GM23338 (cell line): ENCODE results near the gene PLEKHH3. TPM values are rescaled to one million over a fixed set of nuclear protein-coding genes. Genes with fewer than 3 reads are reported as not detected.

Experiments
- ATAC-seq: fragments of 200-7000 bp; cut with Tn5 transposase; 3 replicates; pipeline ENCODE4 v1.9.1; 2020
- DNase-seq: peaks from one replicate; pipeline ENCODE4 v3.0.0-alpha.2; 2015; ENCODE audit warnings: low spot score
- H2AFZ ChIP-seq: fragments of 200-600 bp; sonication (generic); 2 replicates; pipeline ENCODE4 v1.8.0; 2016; ENCODE audit warnings: antibody characterized with exemption, mild to moderate bottlenecking, moderate library complexity
- H3F3A ChIP-seq: fragments of 200-600 bp; sonication (generic); replicated peaks from 2 replicates; pipeline ENCODE4 v1.8.0; 2017; ENCODE audit warnings: antibody characterized with exemption, mixed run types, low read depth
- H3K27ac ChIP-seq: fragments of 200-600 bp; sonication (generic); 2 replicates; pipeline ENCODE4 v1.6.1; 2016; ENCODE audit warnings: low read depth
- H3K27me3 ChIP-seq: fragments of 200-600 bp; sonication (generic); 2 replicates; pipeline ENCODE4 v1.8.0; 2016; ENCODE audit warnings: mild to moderate bottlenecking, mixed run types, moderate library complexity; ENCODE audit not compliant: insufficient read depth
- H3K36me3 ChIP-seq: fragments of 200-600 bp; sonication (generic); 2 replicates; pipeline ENCODE4 v1.8.0; 2016; ENCODE audit warnings: mild to moderate bottlenecking; ENCODE audit not compliant: insufficient read depth
- H3K4me1 ChIP-seq: fragments of 200-600 bp; sonication (generic); 2 replicates; pipeline ENCODE4 v1.8.0; 2016; ENCODE audit warnings: mild to moderate bottlenecking, moderate library complexity; ENCODE audit not compliant: insufficient read depth
- H3K4me2 ChIP-seq: fragments of 200-600 bp; sonication (generic); 2 replicates; pipeline ENCODE4 v1.7.1; 2017; ENCODE audit warnings: mixed run types
- H3K4me3 ChIP-seq: fragments of 200-600 bp; sonication (generic); 2 replicates; pipeline ENCODE4 v1.6.1; 2016; ENCODE audit warnings: mixed run types
- H3K79me2 ChIP-seq: fragments of 200-600 bp; sonication (generic); replicated peaks from 2 replicates; pipeline ENCODE4 v1.8.0; 2017; ENCODE audit warnings: mild to moderate bottlenecking; ENCODE audit not compliant: insufficient read depth
- H3K9me2 ChIP-seq: fragments of 200-600 bp; sonication (generic); 2 replicates; pipeline ENCODE4 v1.8.0; 2017; ENCODE audit not compliant: insufficient read depth
- H4K20me1 ChIP-seq: fragments of 200-600 bp; sonication (generic); replicated peaks from 2 replicates; pipeline ENCODE4 v1.8.0; 2017; ENCODE audit warnings: mild to moderate bottlenecking; ENCODE audit not compliant: insufficient read depth
- H3K27ac Mint-ChIP-seq: 2 replicates; pipeline ENCODE4 v1.8.0; 2020; ENCODE audit warnings: inconsistent platforms, mild to moderate bottlenecking, moderate library complexity, mixed read lengths
- H3K27me3 Mint-ChIP-seq: 3 replicates; pipeline ENCODE4 v1.8.0; 2022; ENCODE audit warnings: low read depth, mild to moderate bottlenecking, moderate library complexity, mixed read lengths, inconsistent platforms; ENCODE audit not compliant: insufficient read depth, poor library complexity
- H3K36me3 Mint-ChIP-seq: 3 replicates; pipeline ENCODE4 v1.8.0; 2021; ENCODE audit warnings: low read depth, mild to moderate bottlenecking, inconsistent platforms, moderate library complexity, mixed read lengths
- H3K4me1 Mint-ChIP-seq: 3 replicates; pipeline ENCODE4 v1.8.0; 2020; ENCODE audit warnings: mild to moderate bottlenecking, inconsistent platforms, mixed read lengths
- H3K4me3 Mint-ChIP-seq: 3 replicates; pipeline ENCODE4 v1.8.0; 2021; ENCODE audit warnings: moderate library complexity, mild to moderate bottlenecking, inconsistent platforms, mixed read lengths
- H3K9me3 Mint-ChIP-seq: 3 replicates; pipeline ENCODE4 v1.8.0; 2020; ENCODE audit warnings: moderate library complexity, mild to moderate bottlenecking, inconsistent platforms, mixed read lengths
- CREB1 ChIP-seq: fragments of 250-450 bp; sonication (Bioruptor Pico); IDR thresholded peaks from 2 replicates; pipeline ENCODE4 v1.5.0; 2020; ENCODE audit warnings: low read depth, mild to moderate bottlenecking, moderate library complexity
- EZH2 ChIP-seq: fragments of 200-600 bp; sonication (generic); IDR thresholded peaks from one replicate; pipeline ENCODE4 v1.8.0; 2017; ENCODE audit warnings: antibody characterized with exemption, mild to moderate bottlenecking, low read depth; ENCODE audit not compliant: unreplicated experiment
- JUNB ChIP-seq: IDR thresholded peaks from one replicate; pipeline ENCODE4 v1.6.1; 2016; ENCODE audit warnings: antibody characterized with exemption; ENCODE audit not compliant: unreplicated experiment
- NANOG ChIP-seq: IDR thresholded peaks from 2 replicates; pipeline ENCODE4 v1.6.1; 2016; ENCODE audit warnings: antibody characterized with exemption, borderline replicate concordance
- ZNF114 ChIP-seq: fragments of 250-450 bp; sonication (Bioruptor Pico); IDR thresholded peaks from 2 replicates; pipeline ENCODE4 v1.5.0; 2020; ENCODE audit warnings: mild to moderate bottlenecking, moderate library complexity
- ZNF331 ChIP-seq: fragments of 250-450 bp; sonication (Bioruptor Pico); IDR thresholded peaks from 2 replicates; pipeline ENCODE4 v1.5.0; 2020; ENCODE audit warnings: low read depth, mild to moderate bottlenecking, moderate library complexity
- polyA plus RNA-seq: library from polyadenylated mRNA; unstranded; fragments of >200 nt; fragmentation: Nextera tagmentation; extraction: Ambion mirVana; gene quantifications from 2 replicates; pipeline ENCODE4 v1.2.1, GENCODE V29; 2016
- total RNA-seq: library from RNA; depleted of rRNA; stranded (reverse); fragments of >200 nt; shearing (Covaris generic); gene quantifications from 2 replicates; pipeline ENCODE4 v1.2.3, GENCODE V29; 2014
- TF ChIP-seq, protein P1 (sequence below), 2 experiments: fragments of 200-600 bp in 1 of 2; sonication (generic) in 1 of 2; conservative IDR thresholded peaks; 2 replicates each; pipeline versions ENCODE4 v1.5.1 to v1.6.1; 2016 to 2017; ENCODE audit warnings: antibody characterized with exemption in 2 of 2, low read depth in 2 of 2, mild to moderate bottlenecking in 2 of 2, moderate library complexity in 1 of 2
- TF ChIP-seq, protein P2 (sequence below): IDR thresholded peaks from one replicate; pipeline ENCODE4 v1.6.1; 2018; ENCODE audit warnings: antibody characterized with exemption; ENCODE audit not compliant: unreplicated experiment
- TF ChIP-seq, protein P3 (sequence below): IDR thresholded peaks from 2 replicates; pipeline ENCODE4 v1.6.1; 2016; ENCODE audit warnings: antibody characterized with exemption

Gene PLEKHH3
- total and polyA plus RNA-seq, 2 experiments from 2014 or later = 10.9 to 24.2 TPM

DNA sequence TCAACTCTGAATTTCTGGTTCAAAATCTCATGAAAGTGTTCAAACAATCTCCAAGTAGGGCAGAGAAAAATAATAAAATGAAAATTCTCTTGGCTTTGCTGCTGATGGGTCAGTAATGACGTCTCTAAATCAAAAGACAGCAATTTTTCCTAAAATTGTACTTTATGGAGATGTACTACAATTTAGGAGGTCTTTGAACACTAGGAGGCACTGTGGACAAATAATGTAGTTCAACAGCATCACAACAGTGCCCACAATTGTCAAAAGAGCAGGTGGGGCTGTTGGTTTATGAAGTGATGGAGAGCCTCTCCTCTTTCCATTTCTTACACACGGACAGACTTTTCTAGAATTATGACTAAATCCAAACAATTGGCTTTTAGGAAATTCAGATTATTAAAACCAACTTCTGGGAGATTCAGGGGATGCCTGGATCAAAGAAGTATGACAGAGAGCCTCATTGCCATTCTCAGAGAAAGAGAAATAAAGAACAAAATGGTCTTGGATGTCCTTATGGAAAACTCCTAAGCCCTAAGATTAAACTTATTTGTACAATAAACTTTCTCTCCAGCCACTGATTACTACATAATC, 44.3 kb upstream of the PLEKHH3 start:
- no peak overlapping the region for H2AFZ ChIP-seq
- no peaks in the 10 kb centered on the region for H3K79me2 ChIP-seq
- peak; percentile 87 for DNase-seq
- 0 out of 2 replicates have a peak, but pooled peaks cover 6% of the 10 kb centered on the region for H4K20me1 ChIP-seq
- Mint-ChIP-seq H3K4me3 (no peak overlapping the region), H3K27me3 (no peaks in the 10 kb centered on the region), H3K4me1 (no peaks in the 10 kb centered on the region), H3K27ac (no peak overlapping the region), H3K9me3 (no peaks in the 10 kb centered on the region), H3K36me3 (peaks cover 46% of the 10 kb centered on the region)
- no peak overlapping the region for H3K27ac ChIP-seq
- TF ChIP-seq, protein P1, sequence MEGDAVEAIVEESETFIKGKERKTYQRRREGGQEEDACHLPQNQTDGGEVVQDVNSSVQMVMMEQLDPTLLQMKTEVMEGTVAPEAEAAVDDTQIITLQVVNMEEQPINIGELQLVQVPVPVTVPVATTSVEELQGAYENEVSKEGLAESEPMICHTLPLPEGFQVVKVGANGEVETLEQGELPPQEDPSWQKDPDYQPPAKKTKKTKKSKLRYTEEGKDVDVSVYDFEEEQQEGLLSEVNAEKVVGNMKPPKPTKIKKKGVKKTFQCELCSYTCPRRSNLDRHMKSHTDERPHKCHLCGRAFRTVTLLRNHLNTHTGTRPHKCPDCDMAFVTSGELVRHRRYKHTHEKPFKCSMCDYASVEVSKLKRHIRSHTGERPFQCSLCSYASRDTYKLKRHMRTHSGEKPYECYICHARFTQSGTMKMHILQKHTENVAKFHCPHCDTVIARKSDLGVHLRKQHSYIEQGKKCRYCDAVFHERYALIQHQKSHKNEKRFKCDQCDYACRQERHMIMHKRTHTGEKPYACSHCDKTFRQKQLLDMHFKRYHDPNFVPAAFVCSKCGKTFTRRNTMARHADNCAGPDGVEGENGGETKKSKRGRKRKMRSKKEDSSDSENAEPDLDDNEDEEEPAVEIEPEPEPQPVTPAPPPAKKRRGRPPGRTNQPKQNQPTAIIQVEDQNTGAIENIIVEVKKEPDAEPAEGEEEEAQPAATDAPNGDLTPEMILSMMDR (conservative IDR thresholded peaks at IDR 0.05; ENCODE audit: low read depth in 2 of 2) = peak; percentile 74 to 84
- TF ChIP-seq, protein P2, sequence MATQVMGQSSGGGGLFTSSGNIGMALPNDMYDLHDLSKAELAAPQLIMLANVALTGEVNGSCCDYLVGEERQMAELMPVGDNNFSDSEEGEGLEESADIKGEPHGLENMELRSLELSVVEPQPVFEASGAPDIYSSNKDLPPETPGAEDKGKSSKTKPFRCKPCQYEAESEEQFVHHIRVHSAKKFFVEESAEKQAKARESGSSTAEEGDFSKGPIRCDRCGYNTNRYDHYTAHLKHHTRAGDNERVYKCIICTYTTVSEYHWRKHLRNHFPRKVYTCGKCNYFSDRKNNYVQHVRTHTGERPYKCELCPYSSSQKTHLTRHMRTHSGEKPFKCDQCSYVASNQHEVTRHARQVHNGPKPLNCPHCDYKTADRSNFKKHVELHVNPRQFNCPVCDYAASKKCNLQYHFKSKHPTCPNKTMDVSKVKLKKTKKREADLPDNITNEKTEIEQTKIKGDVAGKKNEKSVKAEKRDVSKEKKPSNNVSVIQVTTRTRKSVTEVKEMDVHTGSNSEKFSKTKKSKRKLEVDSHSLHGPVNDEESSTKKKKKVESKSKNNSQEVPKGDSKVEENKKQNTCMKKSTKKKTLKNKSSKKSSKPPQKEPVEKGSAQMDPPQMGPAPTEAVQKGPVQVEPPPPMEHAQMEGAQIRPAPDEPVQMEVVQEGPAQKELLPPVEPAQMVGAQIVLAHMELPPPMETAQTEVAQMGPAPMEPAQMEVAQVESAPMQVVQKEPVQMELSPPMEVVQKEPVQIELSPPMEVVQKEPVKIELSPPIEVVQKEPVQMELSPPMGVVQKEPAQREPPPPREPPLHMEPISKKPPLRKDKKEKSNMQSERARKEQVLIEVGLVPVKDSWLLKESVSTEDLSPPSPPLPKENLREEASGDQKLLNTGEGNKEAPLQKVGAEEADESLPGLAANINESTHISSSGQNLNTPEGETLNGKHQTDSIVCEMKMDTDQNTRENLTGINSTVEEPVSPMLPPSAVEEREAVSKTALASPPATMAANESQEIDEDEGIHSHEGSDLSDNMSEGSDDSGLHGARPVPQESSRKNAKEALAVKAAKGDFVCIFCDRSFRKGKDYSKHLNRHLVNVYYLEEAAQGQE = no peak
- no peak overlapping the region for H3K4me3 ChIP-seq
- H3K4me1 ChIP-seq = no peaks in the 10 kb centered on the region
- no peaks in the 10 kb centered on the region for H3K9me2 ChIP-seq
- peaks cover 13% of the 10 kb centered on the region for H3K36me3 ChIP-seq
- H3K27me3 ChIP-seq = no peaks in the 10 kb centered on the region
- H3F3A ChIP-seq = no peaks in the 10 kb centered on the region
- no peak overlapping the region for H3K4me2 ChIP-seq
- ATAC-seq = peak; percentile 76

DNA sequence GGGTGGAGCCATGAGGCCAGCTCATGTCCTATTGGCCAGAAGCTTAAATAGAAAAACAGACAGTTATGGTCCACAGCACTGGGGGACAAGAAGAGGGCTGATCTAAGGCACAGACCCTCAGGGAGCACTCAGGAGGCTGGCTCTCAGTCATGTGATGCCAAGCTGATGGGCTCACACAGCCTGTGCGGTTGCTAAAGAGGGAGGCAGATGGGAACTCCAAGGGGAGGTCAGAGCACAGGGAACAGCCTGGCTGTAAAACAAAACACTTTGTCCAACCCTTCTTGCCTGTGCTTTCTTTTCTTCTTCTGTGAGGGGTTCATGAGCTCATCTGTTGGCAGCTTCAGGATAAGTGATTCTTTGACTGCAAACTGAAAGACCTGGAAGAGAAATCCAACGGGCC, 32.8 kb upstream of the PLEKHH3 start:
- Histone ChIP-seq H2AFZ (no peak overlapping the region), H3K4me3 (no peak overlapping the region), H3K9me2 (no peaks in the 10 kb centered on the region), H3K27ac (no peak overlapping the region), H3F3A (no peaks in the 10 kb centered on the region), H3K36me3 (no peaks in the 10 kb centered on the region; the same call in 1 of the 2 replicates), H3K79me2 (no peaks in the 10 kb centered on the region), H4K20me1 (no peaks in the 10 kb centered on the region; the same call in 1 of the 2 replicates), H3K27me3 (no peaks in the 10 kb centered on the region), H3K4me2 (no peak overlapping the region), H3K4me1 (no peaks in the 10 kb centered on the region)
- DNase-seq = no peak
- no peak for ATAC-seq
- no peaks in the 10 kb centered on the region for H3K27me3 Mint-ChIP-seq
- H3K9me3 Mint-ChIP-seq = no peaks in the 10 kb centered on the region
- peaks cover 42% of the 10 kb centered on the region for H3K36me3 Mint-ChIP-seq
- no peak overlapping the region for H3K4me3 Mint-ChIP-seq
- H3K4me1 Mint-ChIP-seq = no peaks in the 10 kb centered on the region
- no peak overlapping the region for H3K27ac Mint-ChIP-seq
- TF ChIP-seq, protein P1 (conservative IDR thresholded peaks at IDR 0.05; ENCODE audit: low read depth in 2 of 2) = no peak
- TF ChIP-seq NANOG = no peak
- TF ChIP-seq, protein P2 = no peak
- TF ChIP-seq ZNF331 (CRISPR knock-in tag) = no peak
- TF ChIP-seq ZNF114 (CRISPR knock-in tag) = no peak
- no peak for TF ChIP-seq JUNB
- no peak for TF ChIP-seq EZH2
- TF ChIP-seq, protein P3, sequence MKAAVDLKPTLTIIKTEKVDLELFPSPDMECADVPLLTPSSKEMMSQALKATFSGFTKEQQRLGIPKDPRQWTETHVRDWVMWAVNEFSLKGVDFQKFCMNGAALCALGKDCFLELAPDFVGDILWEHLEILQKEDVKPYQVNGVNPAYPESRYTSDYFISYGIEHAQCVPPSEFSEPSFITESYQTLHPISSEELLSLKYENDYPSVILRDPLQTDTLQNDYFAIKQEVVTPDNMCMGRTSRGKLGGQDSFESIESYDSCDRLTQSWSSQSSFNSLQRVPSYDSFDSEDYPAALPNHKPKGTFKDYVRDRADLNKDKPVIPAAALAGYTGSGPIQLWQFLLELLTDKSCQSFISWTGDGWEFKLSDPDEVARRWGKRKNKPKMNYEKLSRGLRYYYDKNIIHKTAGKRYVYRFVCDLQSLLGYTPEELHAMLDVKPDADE = no peak
- TF ChIP-seq CREB1 (CRISPR knock-in tag) = no peak
